Prostate gland (tissue), 2 donors: ENCODE measurements around the gene NR1D2.

Experiments used
- CTCF ChIP-seq, 4 experiments: fragments of 200-600 bp in 2 of 4; fragments of 450-650 bp in 2 of 4; sonication (generic) in 2 of 4; IDR thresholded peaks; 1 replicate in 3 of 4; 2 replicates in 1 of 4; pipeline ENCODE4 v1.5.1; 2016 to 2019; ENCODE audit warnings: antibody characterized with exemption in 4 of 4, mild to moderate bottlenecking in 2 of 4, moderate library complexity in 2 of 4
- POLR2A ChIP-seq: fragments of 450-650 bp; IDR thresholded peaks from one replicate; pipeline ENCODE4 v1.6.1; 2016; ENCODE audit warnings: antibody characterized with exemption, mild to moderate bottlenecking
- POLR2AphosphoS5 ChIP-seq: sonication (generic); formaldehyde crosslinking; IDR thresholded peaks from one replicate; pipeline ENCODE4 v1.6.1; 2017; ENCODE audit warnings: antibody characterized with exemption

- TF ChIP-seq CTCF (IDR thresholded peaks at IDR 0.05), result no peak
- no peak for TF ChIP-seq POLR2AphosphoS5
- no peak for TF ChIP-seq POLR2A
These were observed 31.5 kb downstream of the NR1D2 start for GRCh38 chr3:23976555-23976954.
